Activated CD4-positive, CD25-positive, alpha-beta regulatory T cell treated with anti-CD3 and anti-CD28 coated beads, Interleukin-2, amount 50 U/mL, for 16 hours (primary cell): ENCODE measurements around the gene GTPBP4.

Experiments used
- DNase-seq: peaks from one replicate; pipeline ENCODE4 v3.0.0-alpha.2; 2020; ENCODE audit warnings: low read depth, low spot score

GTPBP4 gene

DNA sequence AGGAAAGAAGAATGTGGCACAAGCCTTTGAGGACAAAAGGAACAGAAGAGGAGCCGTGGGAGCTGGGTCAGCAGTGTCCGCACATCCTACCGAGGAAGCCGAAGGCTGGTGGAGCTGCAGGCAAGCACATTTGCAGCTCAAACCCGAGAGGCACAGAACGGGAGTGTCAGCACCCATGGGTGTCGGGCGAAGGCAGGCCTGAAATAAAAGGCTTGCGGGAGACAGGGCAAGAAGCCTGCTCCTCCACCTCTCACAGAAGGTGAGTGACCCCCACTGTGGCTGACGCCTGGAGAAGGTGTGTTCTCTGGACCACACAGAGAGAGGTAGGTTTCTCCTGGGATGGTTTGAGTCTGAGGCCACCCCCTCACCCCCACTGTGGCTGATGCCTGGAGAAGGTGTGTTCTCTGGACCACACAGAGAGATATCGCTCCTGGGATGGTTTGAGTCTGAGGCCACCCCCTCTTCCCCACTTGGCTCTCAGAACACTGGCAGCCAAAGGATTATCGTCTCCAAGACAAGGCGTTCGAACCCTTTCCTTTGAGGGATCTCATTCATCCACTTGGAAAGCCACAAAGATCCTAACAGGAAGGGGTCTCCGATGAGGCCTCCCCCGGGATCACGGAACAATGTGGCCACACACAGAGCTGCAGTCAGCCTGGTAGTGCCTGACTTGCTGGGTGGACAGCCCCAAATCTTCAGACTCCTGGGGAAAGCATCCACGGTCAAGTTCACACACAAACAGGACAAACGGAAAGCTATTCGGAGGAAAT lies 21.6 kb upstream of the GTPBP4 start:
- no peak for DNase-seq

DNA sequence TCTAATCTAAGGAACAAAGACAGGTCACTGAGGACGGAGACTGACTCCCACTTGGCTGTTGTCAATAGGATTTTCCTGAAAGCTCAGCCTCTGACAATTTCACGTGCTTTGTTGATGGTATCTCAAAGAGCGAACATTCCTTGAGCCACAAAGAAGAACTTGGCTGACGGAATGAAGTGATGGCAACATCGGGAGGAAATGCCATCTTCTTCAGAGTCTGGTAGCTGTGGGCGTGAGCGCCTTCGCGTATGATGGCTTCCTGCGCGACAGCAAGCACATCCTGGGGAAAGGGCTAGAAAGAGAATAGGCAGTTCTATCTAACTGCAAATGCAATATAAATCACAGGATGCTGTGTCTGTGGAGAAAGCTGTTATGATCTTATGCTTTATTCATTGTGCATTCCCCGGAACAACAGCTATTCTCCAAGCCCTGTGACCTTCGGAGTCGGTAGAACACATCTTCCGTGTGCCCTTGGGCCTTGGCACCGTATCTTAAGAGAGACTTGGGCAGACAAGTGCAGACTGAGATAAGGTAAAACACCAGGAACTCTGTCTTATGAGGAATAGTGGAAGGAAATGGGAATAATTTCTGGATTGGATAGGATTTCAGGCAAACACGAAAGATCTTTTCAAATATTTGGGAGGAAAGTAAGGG lies 19.6 kb upstream of the GTPBP4 start:
- DNase-seq = no peak

DNA sequence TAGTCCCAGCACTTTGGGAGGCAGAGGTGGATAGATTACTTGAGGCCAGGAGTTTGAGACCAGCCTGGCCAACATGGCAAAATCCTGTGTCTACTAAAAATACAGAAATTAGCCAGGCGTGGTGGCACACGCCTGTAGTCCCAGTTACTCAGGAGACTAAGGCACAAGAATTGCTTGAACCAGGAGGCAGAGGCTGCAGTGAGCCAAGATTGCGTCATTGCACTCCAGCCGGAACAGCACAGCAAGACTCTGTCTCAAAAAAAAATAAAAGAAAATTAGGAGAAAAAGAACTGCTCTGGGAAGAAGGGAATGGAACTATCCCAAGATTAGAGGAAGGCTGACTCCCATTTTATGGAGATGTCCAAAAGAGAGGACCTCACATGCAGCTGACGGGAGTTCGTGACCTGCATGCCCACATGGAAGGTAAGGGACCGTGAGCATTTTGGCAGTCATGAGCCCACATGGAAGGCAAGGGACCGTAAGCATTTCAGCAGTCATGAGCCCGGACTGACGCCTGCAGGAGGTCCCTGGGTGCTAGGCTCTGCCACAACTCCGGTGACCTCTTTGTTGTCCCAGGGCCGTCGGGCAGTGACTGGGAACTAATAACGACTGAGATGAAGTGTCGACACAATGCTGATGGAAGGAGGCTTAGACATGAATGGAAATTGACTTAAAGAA lies 18.6 kb upstream of the GTPBP4 start:
- no peak for DNase-seq

DNA sequence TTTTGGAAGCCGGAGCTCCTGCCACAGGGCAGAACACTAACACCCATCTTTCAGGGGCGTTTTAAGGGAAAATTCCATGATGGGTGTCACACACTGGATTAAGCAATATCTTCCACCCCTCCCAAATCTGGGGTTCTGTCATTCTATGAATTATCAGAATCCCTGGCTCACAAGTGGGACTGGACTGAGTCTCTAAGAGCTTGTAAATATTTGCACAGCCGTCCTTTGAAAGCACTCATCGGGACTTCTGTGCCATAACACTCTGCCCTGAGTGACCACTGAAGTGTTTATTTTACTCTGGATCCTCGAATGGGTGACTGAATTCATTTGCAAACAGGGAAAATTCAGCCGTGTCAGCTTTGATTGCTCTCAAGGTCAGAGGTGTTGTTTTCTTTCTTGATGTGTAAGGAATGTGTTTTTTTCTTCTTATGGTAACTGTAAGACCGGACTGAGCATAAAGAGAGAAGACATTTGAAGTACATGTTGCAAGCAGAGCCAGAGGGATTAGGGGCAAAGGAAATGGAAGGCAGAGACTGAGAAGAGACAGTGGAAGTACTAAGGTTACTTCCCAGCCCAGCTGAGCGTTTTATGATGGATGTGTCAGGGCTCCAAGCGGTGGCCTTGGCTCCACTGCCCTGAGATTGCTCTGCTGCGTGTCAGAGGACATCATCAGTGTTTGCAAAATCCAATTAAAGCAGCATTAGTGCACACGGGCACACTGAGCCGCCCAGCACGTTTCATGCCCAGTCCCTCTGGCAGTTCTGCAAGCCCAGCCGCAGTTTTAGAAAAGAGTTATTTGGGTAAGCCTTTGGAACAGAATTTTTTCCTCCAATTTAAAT lies 17.7 kb upstream of the GTPBP4 start:
- no peak for DNase-seq

DNA sequence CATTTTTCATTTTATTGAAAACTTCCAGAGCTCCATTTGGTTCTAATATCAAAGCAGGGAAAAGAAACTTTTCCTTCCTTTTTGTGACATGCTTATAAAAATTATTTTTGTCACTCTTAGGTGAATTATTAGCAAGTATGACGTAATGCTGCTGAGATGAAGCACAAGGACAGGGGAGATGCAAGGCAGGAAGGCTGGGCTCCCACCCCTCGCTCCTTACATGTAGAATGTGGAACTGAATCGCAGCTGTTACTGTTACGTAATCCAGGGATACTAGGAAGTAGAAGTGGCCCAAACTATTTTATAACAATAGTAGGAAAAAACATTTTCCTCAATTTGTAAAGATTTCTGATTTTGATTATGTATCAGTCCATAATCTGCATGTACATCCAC lies 17.1 kb upstream of the GTPBP4 start:
- no peak for DNase-seq

DNA sequence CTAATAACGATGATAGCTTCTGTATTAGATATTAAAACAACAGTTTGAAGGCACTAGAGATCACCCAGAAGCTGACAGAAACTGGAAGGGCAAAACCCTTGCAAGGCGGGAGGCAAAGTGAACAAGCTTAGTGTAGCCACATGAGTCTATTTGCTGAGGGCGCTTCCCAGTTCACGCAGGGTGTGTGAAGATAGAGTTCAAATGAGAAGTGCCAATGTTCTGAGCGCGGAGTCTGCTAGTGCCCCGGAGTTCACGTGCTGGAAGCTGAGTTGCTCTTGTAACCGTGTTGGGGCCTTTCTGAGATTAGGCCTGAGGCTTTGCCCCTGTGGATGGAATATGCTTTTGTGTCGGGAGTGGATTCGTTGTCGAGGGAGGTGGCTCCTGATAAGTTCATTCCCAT lies 16.6 kb upstream of the GTPBP4 start:
- DNase-seq = no peak

DNA sequence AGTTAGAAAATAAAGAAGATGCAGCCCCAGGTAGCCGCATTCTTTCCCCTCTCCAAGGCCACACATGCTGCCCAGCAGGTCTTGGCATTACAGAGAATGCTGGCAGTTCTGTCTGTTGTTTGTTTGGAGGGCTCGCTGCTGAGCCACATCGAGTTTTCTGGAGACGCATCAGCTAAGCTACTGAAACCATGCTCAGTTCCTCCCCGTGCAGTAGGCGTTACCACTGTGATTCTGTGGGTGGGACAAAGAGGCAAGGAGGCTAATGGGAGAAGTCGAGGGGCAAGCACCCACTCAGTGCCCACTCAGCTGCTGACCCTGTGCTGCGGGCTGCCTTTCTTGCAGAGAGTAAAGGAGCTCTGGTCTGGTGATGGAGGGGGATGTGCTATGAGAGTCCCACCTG lies 15.5 kb upstream of the GTPBP4 start:
- no peak for DNase-seq

DNA sequence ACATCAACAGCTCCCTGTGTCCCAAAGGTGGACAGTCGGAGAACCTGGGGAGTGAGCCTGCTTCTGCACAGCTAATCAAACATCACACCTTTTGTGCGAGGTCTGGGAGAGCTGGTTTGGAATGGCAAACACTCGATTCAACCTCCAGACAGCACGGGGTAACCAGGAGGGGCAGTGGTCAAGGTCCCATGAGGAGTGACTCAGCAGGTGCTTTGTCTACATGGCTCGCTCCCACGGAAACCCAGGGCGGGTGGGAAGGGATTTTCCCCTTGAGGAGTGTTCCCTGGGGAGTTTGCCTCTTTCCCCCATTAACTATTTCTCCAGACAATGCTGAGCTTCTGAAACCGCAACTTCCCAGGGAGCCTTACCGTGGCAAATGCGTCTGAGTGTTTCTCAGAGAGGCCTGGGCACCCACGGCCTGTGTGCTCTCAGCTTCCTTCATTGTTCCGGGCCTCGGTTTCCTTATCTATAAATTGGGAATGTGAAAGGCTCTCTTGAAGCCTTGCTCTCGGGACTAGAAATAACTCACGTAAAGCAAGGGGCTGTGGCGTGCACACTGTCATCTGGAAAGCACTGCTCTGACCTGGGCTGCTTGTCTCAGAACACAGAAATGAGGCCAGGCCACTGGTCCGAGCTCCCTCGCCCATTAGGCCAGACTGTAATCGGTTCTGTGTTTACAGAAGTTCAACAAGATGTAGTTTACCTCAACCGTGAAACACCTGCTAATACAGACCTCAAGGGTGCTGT lies 14.0 kb upstream of the GTPBP4 start:
- DNase-seq = no peak

DNA sequence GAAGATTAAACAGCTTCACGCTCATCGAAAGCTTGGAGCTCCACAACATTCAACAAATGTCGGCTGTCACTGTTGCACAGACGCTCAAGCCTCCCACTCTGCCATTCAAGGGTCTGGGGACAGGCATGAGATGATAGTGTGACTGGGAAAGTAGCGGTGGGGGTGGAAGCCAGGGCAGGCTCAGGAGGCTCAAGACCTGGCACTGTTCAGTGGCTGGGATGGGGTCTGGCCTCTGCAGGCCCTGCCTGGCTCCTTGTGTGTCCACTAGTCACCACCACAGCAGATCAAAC lies 13.5 kb upstream of the GTPBP4 start:
- no peak for DNase-seq

DNA sequence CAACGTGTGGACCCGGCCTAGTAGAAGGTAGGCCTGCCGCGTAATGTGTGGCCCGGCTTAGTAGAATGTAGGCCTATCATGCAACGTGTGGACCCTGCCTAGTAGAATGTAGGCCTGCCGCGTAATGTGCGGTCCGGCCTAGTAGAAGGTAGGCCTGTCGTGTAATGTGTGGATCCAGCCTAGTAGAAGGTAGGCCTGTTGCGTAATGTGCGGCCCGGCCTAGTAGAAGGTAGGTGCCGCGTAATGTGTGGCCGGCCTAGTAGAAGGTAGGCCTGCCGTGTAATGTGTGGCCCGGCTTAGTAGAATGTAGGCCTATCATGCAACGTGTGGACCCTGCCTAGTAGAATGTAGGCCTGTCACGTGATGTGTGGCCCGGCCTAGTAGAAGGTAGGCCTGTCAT lies 11.9 kb upstream of the GTPBP4 start:
- DNase-seq = no peak

DNA sequence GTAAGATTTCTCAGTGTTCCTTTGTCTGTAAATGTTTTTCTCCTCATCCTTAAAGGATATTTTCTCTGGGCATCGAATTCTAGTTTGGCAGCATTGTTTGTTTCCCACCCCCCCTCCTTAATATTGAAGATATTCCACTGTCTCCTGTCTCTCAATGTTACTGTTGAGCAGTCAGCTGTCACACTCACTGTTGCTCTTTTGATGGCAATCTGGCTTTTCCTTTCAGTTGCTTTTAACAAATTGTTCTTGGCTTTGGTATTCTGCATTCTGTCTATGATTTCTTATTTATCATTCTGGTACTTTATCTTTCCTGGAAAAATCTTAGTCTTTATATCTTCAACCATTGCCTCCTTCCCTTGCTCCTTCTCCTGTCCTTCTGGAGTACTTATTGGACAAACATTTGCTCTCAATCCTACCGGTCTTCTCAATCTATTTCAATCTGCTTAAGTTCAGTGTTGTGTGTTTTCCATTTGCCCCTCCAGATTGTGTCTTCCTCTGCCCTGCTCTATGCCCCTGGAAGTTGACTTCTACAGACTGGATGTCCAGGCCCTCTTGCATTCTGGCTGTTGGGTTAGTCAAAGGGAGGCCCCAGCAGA lies 9.3 kb upstream of the GTPBP4 start:
- DNase-seq = no peak

DNA sequence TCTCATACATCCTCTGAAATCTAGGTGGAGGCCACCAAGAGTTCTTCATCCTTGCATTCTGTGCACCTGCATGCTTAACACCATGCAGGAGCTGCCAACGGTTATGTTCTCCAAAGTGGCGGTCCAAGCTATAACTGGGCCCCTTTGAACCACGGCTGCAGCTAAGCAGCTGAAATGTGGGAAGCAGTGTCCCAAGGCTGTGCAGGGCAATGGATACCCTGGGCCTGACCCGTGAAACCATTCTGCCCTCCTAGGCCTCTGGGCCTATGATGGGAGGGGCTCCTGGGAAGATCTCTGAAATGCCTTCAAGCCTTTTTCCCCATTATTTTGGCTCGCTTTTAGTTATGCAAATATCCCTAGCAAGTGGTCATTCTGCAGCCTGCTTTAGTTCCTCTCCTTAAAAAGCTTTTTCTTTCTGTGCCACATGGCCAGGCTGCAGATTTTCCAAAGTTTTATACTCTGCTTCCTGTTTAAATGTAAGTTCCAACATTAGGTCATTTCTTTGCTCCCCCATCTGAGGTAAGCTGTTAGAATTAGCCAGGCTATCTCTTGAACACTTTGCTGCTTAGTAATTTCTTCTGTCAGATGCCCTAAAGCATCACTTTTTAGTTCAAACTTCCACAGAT lies 7.7 kb upstream of the GTPBP4 start:
- DNase-seq = no peak

DNA sequence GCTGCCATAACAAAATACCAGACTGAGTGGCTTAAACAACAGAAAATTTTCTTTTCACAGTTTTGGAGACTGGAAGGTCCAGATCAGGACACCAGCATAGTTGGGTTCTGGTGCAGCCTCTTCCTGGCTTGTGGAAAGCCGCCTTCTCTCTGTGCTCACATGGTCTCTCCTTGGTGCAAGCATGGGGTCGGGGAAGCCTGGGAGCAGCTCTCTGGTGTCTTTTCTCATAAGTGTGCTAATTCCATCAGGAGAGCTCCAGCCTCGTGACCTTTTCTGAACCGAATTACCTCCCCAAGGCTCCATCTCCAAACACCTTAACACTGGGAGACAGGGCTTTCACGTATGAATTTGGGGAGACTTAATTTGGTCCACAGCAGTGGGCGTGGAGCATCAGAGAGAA lies 4.8 kb upstream of the GTPBP4 start:
- DNase-seq = no peak

DNA sequence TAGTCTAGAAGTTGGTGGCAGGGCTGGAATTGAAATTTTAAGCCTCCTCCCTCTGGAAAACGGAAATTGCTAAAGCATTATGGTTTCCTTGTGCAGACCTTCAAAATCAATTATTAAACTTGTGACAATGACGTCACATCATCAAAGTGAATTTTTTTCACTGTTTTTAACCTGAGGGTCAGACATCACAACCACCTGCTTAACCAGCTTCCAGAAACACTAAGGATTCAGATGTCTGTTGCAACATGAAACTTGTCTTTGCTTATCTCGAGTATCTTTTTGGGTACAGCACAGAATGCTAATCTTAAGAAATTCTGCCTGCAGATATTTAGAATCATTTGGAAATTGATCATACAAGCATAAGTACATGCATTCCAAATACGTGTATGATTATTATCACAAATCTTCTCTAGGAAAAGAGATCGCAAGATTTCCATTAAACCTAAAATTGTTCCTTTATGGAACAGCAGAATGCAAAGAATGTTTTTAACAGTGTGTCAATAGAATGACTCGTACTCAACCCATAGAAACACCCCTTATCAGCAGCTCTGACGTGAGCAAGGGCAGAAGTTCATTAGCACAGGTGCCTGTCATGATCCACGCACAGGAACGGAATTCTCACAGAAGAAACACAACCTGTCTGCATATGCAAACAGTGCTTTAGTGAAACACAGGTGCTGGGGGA lies 4.1 kb upstream of the GTPBP4 start:
- no peak for DNase-seq

DNA sequence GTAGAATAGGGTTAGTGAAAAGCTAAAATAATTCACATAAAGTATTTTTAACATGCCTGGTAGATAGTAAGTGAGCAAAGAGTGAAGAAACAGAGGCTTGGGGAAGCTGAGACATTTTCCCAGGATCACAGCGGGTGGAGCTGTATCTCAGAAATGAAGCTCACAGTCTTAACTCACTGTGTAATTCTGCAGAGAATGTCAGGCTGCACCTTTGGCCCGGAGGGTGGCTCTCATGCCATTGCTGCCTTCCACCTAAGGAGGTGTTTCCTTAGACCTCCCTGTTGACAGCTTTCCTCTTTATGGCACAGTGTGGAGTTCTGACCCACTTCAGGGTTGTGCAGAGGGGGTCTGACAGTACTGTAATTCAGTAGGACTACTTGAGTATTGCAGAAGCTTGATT lies 2.9 kb upstream of the GTPBP4 start:
- DNase-seq = no peak

DNA sequence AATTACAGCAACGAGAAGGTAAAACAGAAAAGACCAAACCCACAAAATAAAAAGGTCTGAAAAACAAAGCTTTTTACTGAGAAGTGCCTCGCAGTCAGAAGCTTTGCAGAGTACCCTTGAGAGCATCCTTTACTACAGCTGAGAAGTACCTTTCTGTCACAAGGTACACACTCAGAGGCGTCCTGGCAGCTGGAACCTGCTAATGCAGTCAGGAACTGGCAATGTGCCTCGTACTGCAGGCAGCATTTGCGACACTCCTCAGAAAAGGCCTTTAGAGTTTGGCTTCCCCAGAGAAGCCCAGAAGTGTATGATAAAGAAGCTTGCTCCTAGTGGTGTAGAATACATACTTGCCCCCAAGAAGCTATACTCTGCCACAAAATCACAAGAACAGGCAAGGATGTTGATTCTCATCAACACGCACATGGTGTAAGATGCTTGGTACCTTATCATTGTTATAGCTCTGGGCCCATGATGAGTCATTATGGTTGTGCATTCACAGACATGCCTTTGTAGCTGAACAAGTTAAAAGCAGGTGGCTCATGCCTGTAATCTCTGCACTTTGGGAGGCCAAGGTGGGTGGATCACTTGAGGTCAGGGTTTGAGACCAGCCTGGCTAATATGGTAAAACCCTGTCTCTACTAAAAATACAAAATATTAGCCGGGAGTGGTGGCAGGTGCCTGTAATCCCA lies 2.0 kb upstream of the GTPBP4 start:
- no peak for DNase-seq

DNA sequence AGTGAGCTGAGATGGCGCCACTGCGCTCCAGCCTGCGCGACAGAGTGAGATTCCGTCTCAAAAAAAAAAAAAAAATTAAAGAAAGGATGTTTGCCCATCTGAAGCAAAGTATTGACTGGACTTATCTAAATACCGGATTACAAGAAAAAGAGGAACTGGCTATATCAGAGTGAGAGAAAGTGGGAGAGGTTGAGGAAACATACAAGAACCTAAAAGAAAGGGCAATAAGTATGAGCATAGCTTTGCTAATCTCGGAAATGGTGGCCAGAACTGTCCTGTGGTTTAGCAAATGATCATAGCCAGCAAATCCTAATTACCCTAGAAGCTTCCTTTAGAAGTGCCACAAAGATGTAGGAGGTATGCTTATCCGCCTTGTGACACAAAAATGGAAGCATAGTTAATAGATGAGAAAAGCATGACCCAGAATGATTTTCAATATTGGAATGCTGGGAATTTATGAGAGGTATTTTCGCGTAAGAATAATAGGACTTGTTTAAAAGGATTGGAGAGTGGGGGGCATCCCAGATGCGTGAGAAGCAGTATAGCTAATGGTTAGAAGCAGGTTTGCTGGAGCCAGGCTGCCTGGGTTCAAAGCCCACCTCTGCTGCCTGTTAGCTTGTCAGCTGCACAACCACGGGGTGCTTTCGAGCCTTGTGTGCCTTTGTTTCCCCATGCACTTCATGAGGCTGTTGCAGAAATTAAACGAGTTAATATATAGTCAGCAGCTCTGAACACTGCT lies 1.2 kb upstream of the GTPBP4 start:
- DNase-seq = no peak

DNA sequence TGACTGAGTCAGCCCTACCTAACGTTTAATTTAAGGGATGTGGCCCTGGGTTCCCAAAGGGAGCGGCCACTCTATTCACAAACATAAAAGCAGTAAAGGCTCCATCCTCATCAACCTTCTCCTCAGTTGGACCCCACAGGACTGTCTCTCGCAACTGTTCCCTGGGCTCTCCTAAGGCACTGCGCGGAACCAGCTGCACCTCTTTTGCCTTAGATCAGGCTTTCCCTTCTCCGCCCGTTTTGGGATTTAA lies 689 bp upstream of the GTPBP4 start:
- no peak for DNase-seq
